ENCODE results near the gene LYST.
"Not testable (repeated sequence)": the region's sequence is repeated elsewhere in the genome, so short reads cannot be mapped to it uniquely, and the experiment has no call there.

The LYST gene

GRCh38 chr1:235821361-235821981 is 45.2 kb downstream of the LYST start:
- no peak for DNase-seq (ENCODE audit: low read depth, low spot score)

- DNase-seq (ENCODE audit: low read depth, low spot score), result no peak
Observed at GRCh38 chr1:235820061-235820460, 46.6 kb downstream of the LYST start.

GRCh38 chr1:235818632-235819136 is 48.0 kb downstream of the LYST start:
- no peak for DNase-seq (ENCODE audit: low read depth, low spot score)

GRCh38 chr1:235817101-235817728 is 49.5 kb downstream of the LYST start:
- DNase-seq (ENCODE audit: low read depth, low spot score), result no peak

- DNase-seq (ENCODE audit: low read depth, low spot score), result no peak
Observed at GRCh38 chr1:235809688-235810397, 56.9 kb downstream of the LYST start.

GRCh38 chr1:235808223-235808622 is 58.5 kb downstream of the LYST start:
- no peak for DNase-seq (ENCODE audit: low read depth, low spot score)

- no peak for DNase-seq (ENCODE audit: low read depth, low spot score)
Observed at GRCh38 chr1:235806123-235806522, 60.6 kb downstream of the LYST start.

- no peak for DNase-seq (ENCODE audit: low read depth, low spot score)
Observed at GRCh38 chr1:235802573-235803346, 63.9 kb downstream of the LYST start.

GRCh38 chr1:235799264-235799663 is 67.4 kb downstream of the LYST start:
- DNase-seq (ENCODE audit: low read depth, low spot score), result no peak

- no peak for DNase-seq (ENCODE audit: low read depth, low spot score)
Observed at GRCh38 chr1:235791532-235792060, 75.1 kb downstream of the LYST start.

GRCh38 chr1:235790123-235790522 is 76.6 kb downstream of the LYST start:
- DNase-seq (ENCODE audit: low read depth, low spot score), result no peak

GRCh38 chr1:235786227-235786898 is 80.3 kb downstream of the LYST start:
- DNase-seq (ENCODE audit: low read depth, low spot score), result not testable (repeated sequence)

GRCh38 chr1:235784950-235785349 is 81.8 kb downstream of the LYST start:
- no peak for DNase-seq (ENCODE audit: low read depth, low spot score)

GRCh38 chr1:235783148-235783776 is 83.4 kb downstream of the LYST start:
- DNase-seq (ENCODE audit: low read depth, low spot score), result no peak

- no peak for DNase-seq (ENCODE audit: low read depth, low spot score)
Observed at GRCh38 chr1:235782601-235783000, 84.1 kb downstream of the LYST start.

- DNase-seq (ENCODE audit: low read depth, low spot score), result no peak
Observed at GRCh38 chr1:235781807-235782206, 84.9 kb downstream of the LYST start.

- no peak for DNase-seq (ENCODE audit: low read depth, low spot score)
Observed at GRCh38 chr1:235779770-235780169, 86.9 kb downstream of the LYST start.

GRCh38 chr1:235776396-235776795 is 90.3 kb downstream of the LYST start:
- no peak for DNase-seq (ENCODE audit: low read depth, low spot score)

GRCh38 chr1:235775246-235775860 is 91.4 kb downstream of the LYST start:
- no peak for DNase-seq (ENCODE audit: low read depth, low spot score)

GRCh38 chr1:235767795-235768194 is 98.9 kb downstream of the LYST start:
- no peak for DNase-seq (ENCODE audit: low read depth, low spot score)
